ENCODE data around the gene DUS1L. TPM values are rescaled to one million over a fixed set of nuclear protein-coding genes. Genes with fewer than 3 reads are reported as not detected.

Gene DUS1L
- total RNA-seq, 4 donors from 2014 or later, result 30.2 to 70.6 (median 46.5) TPM

GRCh38 chr17:82112914-82113311 lies 47.3 kb upstream of the DUS1L start:
- TF ChIP-seq POLR2A (IDR thresholded peaks at IDR 0.05), result no peak
- TF ChIP-seq, protein P1, sequence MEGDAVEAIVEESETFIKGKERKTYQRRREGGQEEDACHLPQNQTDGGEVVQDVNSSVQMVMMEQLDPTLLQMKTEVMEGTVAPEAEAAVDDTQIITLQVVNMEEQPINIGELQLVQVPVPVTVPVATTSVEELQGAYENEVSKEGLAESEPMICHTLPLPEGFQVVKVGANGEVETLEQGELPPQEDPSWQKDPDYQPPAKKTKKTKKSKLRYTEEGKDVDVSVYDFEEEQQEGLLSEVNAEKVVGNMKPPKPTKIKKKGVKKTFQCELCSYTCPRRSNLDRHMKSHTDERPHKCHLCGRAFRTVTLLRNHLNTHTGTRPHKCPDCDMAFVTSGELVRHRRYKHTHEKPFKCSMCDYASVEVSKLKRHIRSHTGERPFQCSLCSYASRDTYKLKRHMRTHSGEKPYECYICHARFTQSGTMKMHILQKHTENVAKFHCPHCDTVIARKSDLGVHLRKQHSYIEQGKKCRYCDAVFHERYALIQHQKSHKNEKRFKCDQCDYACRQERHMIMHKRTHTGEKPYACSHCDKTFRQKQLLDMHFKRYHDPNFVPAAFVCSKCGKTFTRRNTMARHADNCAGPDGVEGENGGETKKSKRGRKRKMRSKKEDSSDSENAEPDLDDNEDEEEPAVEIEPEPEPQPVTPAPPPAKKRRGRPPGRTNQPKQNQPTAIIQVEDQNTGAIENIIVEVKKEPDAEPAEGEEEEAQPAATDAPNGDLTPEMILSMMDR (IDR thresholded peaks at IDR 0.05), result no peak
- H3K27ac ChIP-seq, result no peak overlapping the region
- intact Hi-C loops (cut with DNase I; ENCODE audit: low total_unique reads), result no loop called here

DNA sequence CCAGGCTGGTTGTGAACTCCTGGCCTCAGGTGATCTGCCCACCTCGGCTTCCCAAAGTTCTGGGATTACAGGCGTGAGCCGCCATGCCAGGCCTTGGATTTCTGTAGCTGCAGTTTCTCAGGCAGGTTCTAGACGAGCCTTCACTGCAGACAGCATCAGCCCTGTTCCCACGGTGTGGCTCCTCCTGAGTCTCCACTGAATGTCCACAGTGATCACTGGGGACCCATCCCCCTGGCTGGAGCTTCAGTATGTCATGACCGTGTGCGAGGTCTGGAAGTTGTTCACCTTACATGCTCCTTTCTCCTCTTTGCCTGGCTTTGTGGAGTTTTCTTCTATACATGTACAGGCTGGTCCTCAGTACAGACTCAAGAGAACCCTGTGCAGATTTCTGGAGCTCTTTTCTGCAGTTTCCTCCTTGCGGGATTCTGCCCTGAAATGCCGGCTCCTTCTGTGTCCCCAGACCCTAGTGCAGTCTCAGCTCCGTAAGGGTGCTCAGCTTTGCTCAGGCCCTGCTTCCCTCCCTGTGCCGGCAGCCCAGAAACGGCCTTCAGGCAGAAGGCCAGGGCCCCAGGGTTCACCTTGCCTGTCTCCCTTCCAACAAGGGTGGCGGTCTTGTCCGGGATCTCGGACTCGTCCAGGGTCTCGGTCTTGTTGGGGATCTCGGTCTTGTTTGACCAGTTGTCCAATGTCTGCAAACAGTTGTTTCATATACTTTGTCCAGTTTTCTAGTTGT lies 46.7 kb upstream of the DUS1L start:
- intact Hi-C loops (cut with DNase I; ENCODE audit: low total_unique reads), result no loop called here
- Histone ChIP-seq H3K36me3 (no peaks in the 10 kb centered on the region), H3K9me3 (no peaks in the 10 kb centered on the region), H3K27ac (no peak overlapping the region), H3K4me1 (no peaks in the 10 kb centered on the region), H3K4me3 (no peak overlapping the region), H3K27me3 (no peaks in the 10 kb centered on the region)
- TF ChIP-seq POLR2A (IDR thresholded peaks at IDR 0.05), result no peak
- TF ChIP-seq, protein P1 (IDR thresholded peaks at IDR 0.05), result no peak
- DNase-seq, result no peak

More at GRCh38 chr17:82112914-82113311, 47.3 kb upstream of the DUS1L start:
- no peaks in the 10 kb centered on the region for H3K9me3 ChIP-seq
- no peaks in the 10 kb centered on the region for H3K27me3 ChIP-seq
- no peaks in the 10 kb centered on the region for H3K36me3 ChIP-seq
- no peaks in the 10 kb centered on the region for H3K4me1 ChIP-seq
- no peak for DNase-seq
- no peak overlapping the region for H3K4me3 ChIP-seq

- no peaks in the 10 kb centered on the region for H3K27me3 ChIP-seq
- DNase-seq, result no peak
- no peaks in the 10 kb centered on the region for H3K9me3 ChIP-seq
- H3K27ac ChIP-seq, result no peak overlapping the region
- no peak overlapping the region for H3K4me3 ChIP-seq
- H3K4me1 ChIP-seq, result peaks cover 0 to 4% of the 10 kb centered on the region in 2 donors
- intact Hi-C loops (cut with DNase I; ENCODE audit: low total_unique reads), result no loop called here
- no peaks in the 10 kb centered on the region for H3K36me3 ChIP-seq
- no peak for TF ChIP-seq POLR2A (IDR thresholded peaks at IDR 0.05)
- TF ChIP-seq, protein P1 (IDR thresholded peaks at IDR 0.05), result no peak
These were observed 44.7 kb upstream of the DUS1L start for GRCh38 chr17:82110298-82110697.

- Histone ChIP-seq H3K36me3 (no peaks in the 10 kb centered on the region), H3K4me1 (peaks cover 0 to 6% of the 10 kb centered on the region in 2 donors), H3K27ac (no peak overlapping the region), H3K27me3 (no peaks in the 10 kb centered on the region), H3K9me3 (no peaks in the 10 kb centered on the region), H3K4me3 (no peak overlapping the region)
- no peak for DNase-seq
- TF ChIP-seq POLR2A (IDR thresholded peaks at IDR 0.05), result no peak
- TF ChIP-seq, protein P1 (IDR thresholded peaks at IDR 0.05), result no peak
- intact Hi-C loops (cut with DNase I; ENCODE audit: low total_unique reads), result no loop called here
These were observed 43.4 kb upstream of the DUS1L start for GRCh38 chr17:82108961-82109475.

GRCh38 chr17:82108496-82108945 lies 42.9 kb upstream of the DUS1L start:
- no peaks in the 10 kb centered on the region for H3K9me3 ChIP-seq
- no peaks in the 10 kb centered on the region for H3K27me3 ChIP-seq
- H3K4me1 ChIP-seq, result peaks cover 0 to 11% of the 10 kb centered on the region in 2 donors
- no peak for DNase-seq
- no peak for TF ChIP-seq POLR2A (IDR thresholded peaks at IDR 0.05)
- TF ChIP-seq, protein P1 (IDR thresholded peaks at IDR 0.05), result no peak
- no peak overlapping the region for H3K27ac ChIP-seq
- intact Hi-C loops (cut with DNase I; ENCODE audit: low total_unique reads), result no loop called here
- H3K36me3 ChIP-seq, result no peaks in the 10 kb centered on the region
- no peak overlapping the region for H3K4me3 ChIP-seq

Data from uterus (tissue), 4 donors.